ENCODE results near the gene SEPHS2. TPM values are rescaled to one million over a fixed set of nuclear protein-coding genes. Genes with fewer than 3 reads are reported as not detected.
"Not testable (repeated sequence)": the region's sequence is repeated elsewhere in the genome, so short reads cannot be mapped to it uniquely, and the experiment has no call there.

The SEPHS2 gene
- polyA plus RNA-seq, 1 donor from 2014 or later, result 9.8 TPM

DNA sequence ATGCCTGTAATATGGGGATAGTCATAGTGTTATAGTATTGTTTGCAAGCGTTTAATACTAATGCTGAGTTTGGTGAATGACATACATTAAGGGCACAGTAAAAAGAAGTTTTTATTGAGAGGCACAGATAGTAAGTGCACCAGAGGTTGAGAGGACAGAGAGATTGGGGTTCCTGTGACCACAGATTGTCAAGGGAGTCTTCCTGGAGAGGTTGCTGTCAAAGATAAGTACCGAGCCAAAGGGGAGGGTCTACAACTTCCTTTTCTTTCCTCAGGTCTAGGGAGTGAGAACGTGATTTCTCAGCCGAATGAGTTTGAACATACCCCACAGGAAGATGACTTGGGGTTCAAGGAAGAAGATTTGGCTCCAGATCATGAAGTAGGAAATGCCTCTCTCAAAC lies 48.6 kb downstream of the SEPHS2 start:
- TF ChIP-seq MXI1 (conservative IDR thresholded peaks at IDR 0.05; ENCODE audit: poor library complexity, severe bottlenecking), result no peak
- TF ChIP-seq TAF1 (IDR thresholded peaks at IDR 0.05; ENCODE audit: low read depth), result no peak
- TF ChIP-seq POLR2AphosphoS5 (IDR thresholded peaks at IDR 0.05), result no peak
- TF ChIP-seq, protein P1, sequence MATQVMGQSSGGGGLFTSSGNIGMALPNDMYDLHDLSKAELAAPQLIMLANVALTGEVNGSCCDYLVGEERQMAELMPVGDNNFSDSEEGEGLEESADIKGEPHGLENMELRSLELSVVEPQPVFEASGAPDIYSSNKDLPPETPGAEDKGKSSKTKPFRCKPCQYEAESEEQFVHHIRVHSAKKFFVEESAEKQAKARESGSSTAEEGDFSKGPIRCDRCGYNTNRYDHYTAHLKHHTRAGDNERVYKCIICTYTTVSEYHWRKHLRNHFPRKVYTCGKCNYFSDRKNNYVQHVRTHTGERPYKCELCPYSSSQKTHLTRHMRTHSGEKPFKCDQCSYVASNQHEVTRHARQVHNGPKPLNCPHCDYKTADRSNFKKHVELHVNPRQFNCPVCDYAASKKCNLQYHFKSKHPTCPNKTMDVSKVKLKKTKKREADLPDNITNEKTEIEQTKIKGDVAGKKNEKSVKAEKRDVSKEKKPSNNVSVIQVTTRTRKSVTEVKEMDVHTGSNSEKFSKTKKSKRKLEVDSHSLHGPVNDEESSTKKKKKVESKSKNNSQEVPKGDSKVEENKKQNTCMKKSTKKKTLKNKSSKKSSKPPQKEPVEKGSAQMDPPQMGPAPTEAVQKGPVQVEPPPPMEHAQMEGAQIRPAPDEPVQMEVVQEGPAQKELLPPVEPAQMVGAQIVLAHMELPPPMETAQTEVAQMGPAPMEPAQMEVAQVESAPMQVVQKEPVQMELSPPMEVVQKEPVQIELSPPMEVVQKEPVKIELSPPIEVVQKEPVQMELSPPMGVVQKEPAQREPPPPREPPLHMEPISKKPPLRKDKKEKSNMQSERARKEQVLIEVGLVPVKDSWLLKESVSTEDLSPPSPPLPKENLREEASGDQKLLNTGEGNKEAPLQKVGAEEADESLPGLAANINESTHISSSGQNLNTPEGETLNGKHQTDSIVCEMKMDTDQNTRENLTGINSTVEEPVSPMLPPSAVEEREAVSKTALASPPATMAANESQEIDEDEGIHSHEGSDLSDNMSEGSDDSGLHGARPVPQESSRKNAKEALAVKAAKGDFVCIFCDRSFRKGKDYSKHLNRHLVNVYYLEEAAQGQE (IDR thresholded peaks at IDR 0.05; ENCODE audit: borderline replicate concordance), result no peak
- TF ChIP-seq EZH2 (IDR thresholded peaks at IDR 0.05; ENCODE audit: borderline replicate concordance, insufficient read depth, low read length, poor library complexity, severe bottlenecking), result no peak
- TF ChIP-seq, protein P2, sequence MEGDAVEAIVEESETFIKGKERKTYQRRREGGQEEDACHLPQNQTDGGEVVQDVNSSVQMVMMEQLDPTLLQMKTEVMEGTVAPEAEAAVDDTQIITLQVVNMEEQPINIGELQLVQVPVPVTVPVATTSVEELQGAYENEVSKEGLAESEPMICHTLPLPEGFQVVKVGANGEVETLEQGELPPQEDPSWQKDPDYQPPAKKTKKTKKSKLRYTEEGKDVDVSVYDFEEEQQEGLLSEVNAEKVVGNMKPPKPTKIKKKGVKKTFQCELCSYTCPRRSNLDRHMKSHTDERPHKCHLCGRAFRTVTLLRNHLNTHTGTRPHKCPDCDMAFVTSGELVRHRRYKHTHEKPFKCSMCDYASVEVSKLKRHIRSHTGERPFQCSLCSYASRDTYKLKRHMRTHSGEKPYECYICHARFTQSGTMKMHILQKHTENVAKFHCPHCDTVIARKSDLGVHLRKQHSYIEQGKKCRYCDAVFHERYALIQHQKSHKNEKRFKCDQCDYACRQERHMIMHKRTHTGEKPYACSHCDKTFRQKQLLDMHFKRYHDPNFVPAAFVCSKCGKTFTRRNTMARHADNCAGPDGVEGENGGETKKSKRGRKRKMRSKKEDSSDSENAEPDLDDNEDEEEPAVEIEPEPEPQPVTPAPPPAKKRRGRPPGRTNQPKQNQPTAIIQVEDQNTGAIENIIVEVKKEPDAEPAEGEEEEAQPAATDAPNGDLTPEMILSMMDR (IDR thresholded peaks at IDR 0.05; ENCODE audit: poor library complexity, severe bottlenecking), result no peak
- TF ChIP-seq RAD21 (conservative IDR thresholded peaks at IDR 0.05), result no peak
- TF ChIP-seq EP300 (conservative IDR thresholded peaks at IDR 0.05; ENCODE audit: poor library complexity, severe bottlenecking), result no peak
- TF ChIP-seq SMC3 (conservative IDR thresholded peaks at IDR 0.05; ENCODE audit: poor library complexity), result no peak
- Histone ChIP-seq H3F3A (ENCODE audit: insufficient read depth, low read length, poor library complexity, severe bottlenecking) (peaks cover 15% of the 10 kb centered on the region), H3K79me2 (replicated peaks; ENCODE audit: insufficient read depth, low read length) (peaks cover 32% of the 10 kb centered on the region), H3K9me3 (ENCODE audit: low read length) (no peaks in the 10 kb centered on the region), H2AFZ (ENCODE audit: low read depth, low read length) (no peak overlapping the region), H3K9ac (ENCODE audit: low read length) (no peak overlapping the region), H3K4me2 (ENCODE audit: low read length) (peak overlapping the region; percentile 14), H4K20me1 (ENCODE audit: insufficient read depth) (no peaks in the 10 kb centered on the region), H3K9me2 (ENCODE audit: insufficient read depth, low read length) (no peaks in the 10 kb centered on the region), H3K27me3 (ENCODE audit: insufficient read depth, low read depth, low read length) (no peaks in the 10 kb centered on the region), H3K4me3 (ENCODE audit: low read length) (peak overlapping the region; percentile 100), H3K36me3 (ENCODE audit: insufficient read depth, low read length) (peaks cover 7% of the 10 kb centered on the region), H3K27ac (ENCODE audit: low read length) (no peak overlapping the region)

DNA sequence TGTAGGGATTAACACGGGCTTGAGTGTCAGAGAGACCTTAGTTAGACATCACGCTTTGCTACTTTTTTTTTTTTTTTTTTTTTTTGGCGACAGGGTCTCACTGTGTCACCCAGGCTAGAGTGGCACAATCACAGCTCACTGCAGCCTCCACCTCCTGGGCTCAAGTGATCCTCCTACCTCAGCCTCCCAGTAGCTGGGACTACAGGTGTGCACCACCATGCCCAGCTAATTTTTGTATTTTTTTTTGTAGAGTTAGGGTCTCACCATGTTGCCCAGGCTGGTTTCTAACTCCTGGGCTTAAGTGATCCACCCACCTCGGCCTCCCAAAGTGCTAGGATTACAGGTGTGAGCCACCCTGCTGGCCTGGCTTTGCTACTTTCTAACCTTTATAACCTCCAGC lies 49.0 kb downstream of the SEPHS2 start:
- Histone ChIP-seq H3K4me2 (ENCODE audit: low read length) (peak overlapping the region; percentile 100), H3K79me2 (replicated peaks; ENCODE audit: insufficient read depth, low read length) (peaks cover 32% of the 10 kb centered on the region), H3K9ac (ENCODE audit: low read length) (peak overlapping the region; percentile 95), H3K4me3 (ENCODE audit: low read length) (peak overlapping the region; percentile 100), H3F3A (ENCODE audit: insufficient read depth, low read length, poor library complexity, severe bottlenecking) (peaks cover 15% of the 10 kb centered on the region), H3K27ac (ENCODE audit: low read length) (peak overlapping the region; percentile 99)
- H4K20me1 ChIP-seq (ENCODE audit: insufficient read depth); H3K36me3 ChIP-seq (ENCODE audit: insufficient read depth, low read length); H3K27me3 ChIP-seq (ENCODE audit: insufficient read depth, low read depth, low read length); H3K9me2 ChIP-seq (ENCODE audit: insufficient read depth, low read length); H3K9me3 ChIP-seq (ENCODE audit: low read length); H2AFZ ChIP-seq (ENCODE audit: low read depth, low read length): not testable (repeated sequence)
